ENCODE data around the gene KRTAP5-10. TPM values are rescaled to one million over a fixed set of nuclear protein-coding genes. Genes with fewer than 3 reads are reported as not detected.
A peak's percentile ranks its signal among the peaks of the same experiment; 100 is the strongest.
"Not testable (repeated sequence)": the region's sequence is repeated elsewhere in the genome, so short reads cannot be mapped to it uniquely, and the experiment has no call there.

Gene KRTAP5-10
- total RNA-seq (not detected), polyA plus RNA-seq (not detected), total RNA-seq (0 to 0.22 (median 0) reads per million in 6 experiments)

DNA sequence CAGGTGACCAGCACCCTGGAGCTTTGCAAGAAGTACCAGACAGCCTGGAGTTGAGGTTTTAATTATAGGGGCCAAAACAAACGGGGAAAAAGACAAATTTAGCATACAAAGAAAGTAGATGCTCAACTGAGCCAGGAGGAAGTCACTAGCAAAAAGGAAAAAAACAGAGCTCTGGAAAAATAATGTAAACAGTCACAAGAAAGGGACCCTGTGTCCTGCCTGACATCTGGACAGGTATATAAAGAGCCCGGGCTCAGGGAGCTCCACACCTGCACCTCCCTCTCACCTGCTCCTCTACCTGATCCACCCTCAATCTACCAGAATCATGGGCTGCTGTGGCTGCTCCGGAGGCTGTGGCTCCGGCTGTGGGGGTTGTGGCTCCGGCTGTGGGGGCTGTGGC is at the start of gene KRTAP5-10:
Gene KRTAP5-10 (plus strand): TSS at position 301 of the 400 bp plus-strand sequence. CDS start 25 bp downstream, at position 326.
- POLR2A ChIA-PET, result no interaction called here
- Mint-ChIP-seq H3K27me3 (peaks cover 37 to 62% (median 39%) of the 10 kb centered on the region in 5 donors), H3K36me3 (peaks cover 0 to 9% (median 0%) of the 10 kb centered on the region in 3 donors), H3K27ac (peak within 1 kb of the TSS in 1 of 10 donors; percentile 2), H3K4me3 (peak within 1 kb of the TSS in 1 of 10 donors; percentile 31), H3K9me3 (peaks cover 0 to 11% (median 0%) of the 10 kb centered on the region in 9 donors), H3K4me1 (peaks cover 0 to 4% (median 2%) of the 10 kb centered on the region in 4 donors)
- no peak for ATAC-seq
- DNase-seq, result no peak

DNA sequence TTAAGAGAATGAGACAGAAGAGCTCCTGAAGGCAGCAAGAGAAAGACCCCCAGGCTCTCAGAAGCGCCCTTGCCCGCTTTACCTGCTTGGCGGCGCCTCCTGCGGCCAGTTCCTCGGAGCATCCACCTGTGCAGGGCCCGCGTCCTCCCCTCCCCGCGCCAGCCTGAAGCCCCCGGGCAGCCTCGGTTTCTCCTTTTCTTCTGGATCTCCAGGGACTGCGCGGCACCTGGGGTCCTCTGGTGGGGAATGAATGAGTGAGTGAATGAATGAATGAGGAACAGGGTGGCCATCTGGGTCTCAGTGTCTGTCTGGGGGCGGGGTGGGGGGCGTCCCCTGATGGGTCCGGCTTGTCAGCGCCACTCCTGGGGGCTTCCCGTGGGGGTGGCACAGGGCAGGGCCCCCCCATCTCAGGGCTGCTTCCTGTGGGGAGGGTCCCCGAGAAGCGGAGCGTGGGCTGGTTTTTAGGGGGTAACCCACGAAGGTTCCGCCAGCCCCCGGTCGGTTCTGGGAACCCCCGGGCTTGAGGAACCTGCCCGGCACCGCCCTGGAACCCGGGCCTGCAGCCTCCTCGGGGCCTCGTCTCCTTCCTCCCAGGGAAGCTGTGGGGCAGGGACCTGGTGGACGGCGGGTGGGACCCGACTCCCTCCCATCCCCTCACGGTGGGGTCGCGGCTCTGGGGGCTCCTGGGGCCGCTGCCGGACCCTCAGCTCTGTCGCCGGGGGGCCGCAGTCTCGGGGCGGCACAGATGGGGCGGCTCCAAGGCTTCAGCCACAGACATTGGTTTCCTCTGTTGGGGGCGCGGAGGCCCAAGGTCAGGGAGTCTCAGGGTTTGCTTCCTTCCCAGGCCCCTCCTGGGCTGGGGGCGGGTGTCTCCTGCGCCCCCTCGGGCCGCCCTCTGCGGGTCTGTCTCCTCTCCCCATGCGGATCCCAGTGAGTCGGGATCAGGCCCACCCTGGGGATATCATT is 46.6 kb upstream of the KRTAP5-10 start:
- Mint-ChIP-seq H3K36me3 (peaks cover 0 to 2% (median 0%) of the 10 kb centered on the region in 3 donors), H3K4me1 (no peaks in the 10 kb centered on the region), H3K27me3 (peaks cover 0 to 2% (median 0%) of the 10 kb centered on the region in 5 donors), H3K27ac (no peak overlapping the region), H3K4me3 (no peak overlapping the region), H3K9me3 (peaks cover 0 to 23% (median 6%) of the 10 kb centered on the region in 9 donors)
- ATAC-seq (no peak), DNase-seq (no peak)
- POLR2A ChIA-PET, result no interaction called here

DNA sequence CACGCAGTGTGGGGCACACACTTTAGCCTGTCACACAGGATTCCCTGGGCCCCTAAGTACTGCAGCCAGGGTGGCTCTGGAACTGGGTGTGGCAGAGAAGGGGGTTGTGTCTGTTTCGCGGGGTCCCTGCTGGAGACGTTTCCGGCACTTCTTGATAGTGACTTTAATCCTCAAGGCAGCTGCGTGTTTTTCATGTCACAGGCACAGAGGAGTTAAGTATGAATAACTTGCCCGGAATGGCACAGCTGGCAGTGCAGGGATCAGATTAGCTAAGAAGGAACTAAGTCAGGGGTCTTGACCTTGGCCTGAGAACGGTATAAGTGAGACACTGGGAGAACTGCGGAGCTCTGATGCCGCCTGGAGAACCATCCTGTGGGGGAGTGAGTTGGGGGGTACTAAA is 45.8 kb upstream of the KRTAP5-10 start:
- DNase-seq, result no peak
- Mint-ChIP-seq H3K9me3 (peaks cover 0 to 20% (median 3%) of the 10 kb centered on the region in 9 donors), H3K27me3 (peaks cover 0 to 2% (median 0%) of the 10 kb centered on the region in 5 donors), H3K36me3 (peaks cover 0 to 2% (median 0%) of the 10 kb centered on the region in 3 donors), H3K4me3 (no peak overlapping the region), H3K4me1 (no peaks in the 10 kb centered on the region), H3K27ac (no peak overlapping the region)
- POLR2A ChIA-PET, result no interaction called here
- ATAC-seq, result no peak

DNA sequence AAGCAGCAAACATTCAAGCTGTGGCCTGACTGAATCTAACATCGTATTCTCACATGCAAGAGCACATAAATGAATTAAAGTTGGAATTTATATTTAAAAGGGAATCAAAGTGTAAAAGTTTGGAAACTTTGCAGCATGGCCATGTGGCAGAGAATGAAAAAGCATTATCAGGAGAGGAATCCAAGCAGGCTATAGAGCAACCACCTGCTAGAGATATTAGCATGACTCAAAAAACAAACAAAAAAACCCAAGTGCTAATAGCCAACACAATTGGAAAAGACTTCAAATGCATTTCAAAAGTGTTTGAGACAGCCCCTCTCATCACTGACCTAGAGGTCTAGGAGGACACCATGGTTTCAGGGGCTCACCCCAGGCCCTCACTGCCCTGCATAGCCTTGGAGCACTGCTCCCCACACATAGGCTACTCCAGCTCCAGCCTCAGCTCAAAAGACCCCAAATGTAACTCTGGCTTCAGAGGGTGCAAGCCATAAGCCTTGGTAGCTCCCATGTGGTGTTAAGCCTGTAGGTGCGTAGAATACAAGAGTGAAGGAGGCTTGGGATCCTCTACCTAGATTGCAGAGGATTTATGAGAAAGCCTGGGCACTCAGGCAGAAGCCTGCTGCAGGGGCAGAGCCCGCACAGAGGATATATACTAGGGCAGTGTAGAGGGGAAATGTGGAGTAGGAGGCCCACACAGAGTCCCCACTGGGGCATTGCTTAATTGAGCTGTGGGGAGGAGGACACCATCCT is 40.0 kb upstream of the KRTAP5-10 start:
- no peaks in the 10 kb centered on the region for H3K36me3 Mint-ChIP-seq
- no peak for ATAC-seq
- H3K27ac Mint-ChIP-seq, result no peak overlapping the region
- H3K9me3 Mint-ChIP-seq, result peaks cover 0 to 20% (median 1%) of the 10 kb centered on the region in 9 donors
- no peak for DNase-seq
- POLR2A ChIA-PET, result no interaction called here
- no peak overlapping the region for H3K4me3 Mint-ChIP-seq
- no peaks in the 10 kb centered on the region for H3K4me1 Mint-ChIP-seq
- H3K27me3 Mint-ChIP-seq, result peaks cover 5 to 22% (median 15%) of the 10 kb centered on the region in 5 donors

DNA sequence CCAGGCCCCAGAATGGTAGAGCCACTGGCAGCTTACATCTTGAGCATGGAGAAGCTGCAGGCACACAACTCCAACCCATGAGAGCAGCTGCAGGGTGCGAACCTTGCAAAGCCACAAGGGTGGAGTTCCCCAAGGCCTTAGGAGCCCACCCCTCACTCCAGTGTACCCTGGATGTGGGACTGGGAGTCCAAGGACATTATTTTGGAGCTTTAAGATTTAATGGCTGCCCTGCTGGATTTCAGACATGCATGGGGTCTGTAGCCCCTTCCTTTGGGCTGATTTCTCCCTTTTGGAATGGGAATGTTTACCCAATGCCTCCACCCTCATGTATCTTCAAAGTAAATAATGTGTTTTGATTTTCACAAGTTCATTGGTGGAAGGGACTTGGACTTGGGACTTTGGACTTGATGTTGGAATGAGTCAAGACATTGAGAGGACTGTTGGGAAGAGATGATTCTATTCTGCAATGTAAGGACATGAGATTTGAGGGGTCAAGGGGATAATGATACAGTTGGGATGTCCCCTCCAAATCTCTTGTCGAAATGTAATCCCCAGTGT is 39.3 kb upstream of the KRTAP5-10 start:
- H3K27ac Mint-ChIP-seq, result no peak overlapping the region
- peaks cover 0 to 16% (median 1%) of the 10 kb centered on the region in 9 donors for H3K9me3 Mint-ChIP-seq
- H3K4me1 Mint-ChIP-seq, result no peaks in the 10 kb centered on the region
- no peak for ATAC-seq
- no peaks in the 10 kb centered on the region for H3K36me3 Mint-ChIP-seq
- no peak overlapping the region for H3K4me3 Mint-ChIP-seq
- POLR2A ChIA-PET, result no interaction called here
- H3K27me3 Mint-ChIP-seq, result peaks cover 5 to 22% (median 15%) of the 10 kb centered on the region in 5 donors
- no peak for DNase-seq

GRCh38 chr11:71526796-71527575 is 38.4 kb upstream of the KRTAP5-10 start, which contains the start of gene KRTAP5-7:
KRTAP5-7 (plus strand) TSS chr11:71527267; CDS start chr11:71527301, 34 bp downstream.
- peaks cover 5 to 22% (median 15%) of the 10 kb centered on the region in 5 donors for H3K27me3 Mint-ChIP-seq
- DNase-seq, H3K9me3 Mint-ChIP-seq, H3K36me3 Mint-ChIP-seq, H3K4me3 Mint-ChIP-seq, ATAC-seq, POLR2A ChIA-PET, H3K4me1 Mint-ChIP-seq: not testable (repeated sequence)
- H3K27ac Mint-ChIP-seq, result peak within 1 kb of the TSS in 1 of 10 donors; percentile 31

DNA sequence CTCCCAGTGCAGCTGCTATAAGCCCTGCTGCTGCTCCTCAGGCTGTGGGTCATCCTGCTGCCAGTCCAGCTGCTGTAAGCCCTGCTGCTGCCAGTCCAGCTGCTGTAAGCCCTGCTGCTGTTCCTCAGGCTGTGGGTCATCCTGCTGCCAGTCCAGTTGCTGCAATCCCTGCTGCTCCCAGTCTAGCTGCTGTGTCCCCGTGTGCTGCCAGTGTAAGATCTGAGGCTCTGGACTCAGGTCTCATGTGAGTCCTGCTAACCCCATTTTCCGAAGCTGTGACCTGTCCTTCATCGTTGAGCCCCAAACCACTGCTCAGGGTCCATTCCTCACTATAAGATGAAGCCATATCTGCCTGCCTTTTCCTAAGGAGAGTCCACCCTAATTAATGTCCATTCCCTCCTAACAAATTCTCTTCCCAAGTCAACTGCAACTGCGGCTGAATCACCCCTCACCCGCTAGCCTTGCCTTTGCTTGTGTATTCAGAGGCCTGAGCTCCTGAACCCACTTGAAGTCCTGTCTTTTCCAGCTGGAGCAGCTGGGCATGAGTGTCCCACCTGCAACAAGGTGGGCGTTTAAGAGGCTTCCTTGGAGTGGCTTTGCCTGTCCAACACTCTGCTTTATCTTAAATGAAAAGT is 37.7 kb upstream of the KRTAP5-10 start:
- DNase-seq, result no peak
- no peak overlapping the region for H3K4me3 Mint-ChIP-seq
- no peaks in the 10 kb centered on the region for H3K4me1 Mint-ChIP-seq
- peaks cover 6 to 22% (median 15%) of the 10 kb centered on the region in 5 donors for H3K27me3 Mint-ChIP-seq
- H3K9me3 Mint-ChIP-seq, result peaks cover 0 to 9% (median 0%) of the 10 kb centered on the region in 9 donors
- POLR2A ChIA-PET, result no interaction called here
- no peak for ATAC-seq
- H3K36me3 Mint-ChIP-seq, result no peaks in the 10 kb centered on the region
- no peak overlapping the region for H3K27ac Mint-ChIP-seq

GRCh38 chr11:71530602-71531001 is 34.8 kb upstream of the KRTAP5-10 start:
- ATAC-seq (no peak), DNase-seq (no peak)
- no peaks in the 10 kb centered on the region for H3K4me1 Mint-ChIP-seq
- no peaks in the 10 kb centered on the region for H3K9me3 Mint-ChIP-seq
- H3K27me3 Mint-ChIP-seq, result peaks cover 5 to 22% (median 15%) of the 10 kb centered on the region in 5 donors
- no peaks in the 10 kb centered on the region for H3K36me3 Mint-ChIP-seq
- no peak overlapping the region for H3K27ac Mint-ChIP-seq
- POLR2A ChIA-PET, result no interaction called here
- H3K4me3 Mint-ChIP-seq, result no peak overlapping the region

GRCh38 chr11:71532036-71532610 is 33.2 kb upstream of the KRTAP5-10 start:
- no peak for ATAC-seq
- POLR2A ChIA-PET, result no interaction called here
- H3K4me1 Mint-ChIP-seq, result no peaks in the 10 kb centered on the region

DNA sequence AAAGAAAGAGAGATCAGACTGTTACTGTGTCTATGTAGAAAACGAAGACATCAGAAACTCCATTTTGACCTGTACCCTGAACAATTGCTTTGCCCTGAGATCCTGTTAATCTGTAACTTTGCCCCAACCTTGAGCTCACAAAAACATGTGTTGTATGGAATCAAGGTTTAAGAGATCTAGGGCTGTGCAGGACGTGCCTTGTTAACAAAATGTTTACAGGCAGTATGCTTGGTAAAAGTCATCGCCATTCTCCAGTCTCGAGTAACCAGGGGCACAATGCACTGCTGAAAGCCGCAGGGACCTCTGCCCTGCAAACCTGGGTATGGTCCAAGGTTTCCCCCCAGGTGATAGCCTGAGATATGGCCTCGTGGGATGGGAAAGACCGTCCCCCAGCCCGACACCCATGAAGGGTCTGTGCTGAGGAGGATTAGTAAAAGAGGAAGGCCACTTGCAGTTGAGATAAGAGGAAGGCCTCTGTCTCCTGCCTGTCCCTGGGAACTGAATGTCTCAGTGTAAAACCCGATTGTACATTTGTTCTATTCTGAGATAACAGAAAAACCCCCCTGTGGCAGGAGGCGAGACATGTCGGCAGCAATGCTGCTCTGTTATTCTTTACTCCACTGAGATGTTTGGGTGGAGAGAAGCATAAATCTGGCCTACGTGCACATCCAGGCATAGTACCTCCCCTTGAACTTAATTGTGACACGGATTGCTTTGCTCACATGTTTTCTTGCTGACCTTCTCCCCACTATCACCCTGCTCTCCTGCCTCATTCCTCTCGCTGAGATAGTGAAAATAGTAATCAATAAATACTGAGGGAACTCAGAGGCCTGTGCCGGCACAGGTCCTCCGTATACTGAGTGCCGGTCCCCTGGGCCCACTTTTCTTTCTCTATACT is 30.4 kb upstream of the KRTAP5-10 start:
- POLR2A ChIA-PET, H3K36me3 Mint-ChIP-seq, DNase-seq, H3K27ac Mint-ChIP-seq, H3K4me1 Mint-ChIP-seq, H3K27me3 Mint-ChIP-seq, H3K4me3 Mint-ChIP-seq, H3K9me3 Mint-ChIP-seq, ATAC-seq: not testable (repeated sequence)

More at GRCh38 chr11:71532036-71532610, 33.2 kb upstream of the KRTAP5-10 start:
- Mint-ChIP-seq H3K27me3 (peaks cover 0 to 14% (median 5%) of the 10 kb centered on the region in 5 donors), H3K27ac (no peak overlapping the region), H3K9me3 (no peaks in the 10 kb centered on the region), H3K36me3 (no peaks in the 10 kb centered on the region), H3K4me3 (no peak overlapping the region)
- no peak for DNase-seq
